Bronchial epithelial cell (primary cell): ENCODE results near the gene TELO2. TPM values are rescaled to one million over a fixed set of nuclear protein-coding genes. Genes with fewer than 3 reads are reported as not detected.

Experiments
- DNase-seq: peaks from one replicate; pipeline ENCODE4 v3.0.0-alpha.2; 2010; ENCODE audit warnings: low read depth
- FAIRE-seq: peaks from 2 replicates; lab custom pipeline; 2011; peaks lifted over from hg19 to GRCh38; lab: Jason Lieb, UNC
- H3K27me3 ChIP-seq: 2 replicates; pipeline ENCODE4 v1.5.1; 2011; ENCODE audit warnings: low read length; ENCODE audit not compliant: control insufficient read depth, insufficient read depth
- H3K36me3 ChIP-seq: 2 replicates; pipeline ENCODE4 v1.5.1; 2011; ENCODE audit warnings: low read length; ENCODE audit not compliant: control insufficient read depth, insufficient read depth
- H3K4me3 ChIP-seq: 2 replicates; pipeline ENCODE4 v1.5.1; 2011; ENCODE audit warnings: mild to moderate bottlenecking, low read depth, low read length, control low read depth
- total RNA-seq: library from RNA; depleted of rRNA; stranded (reverse); fragments of >200 nt; gene quantifications from 2 replicates; pipeline ENCODE4 v1.2.1, GENCODE V29; 2014
- TF ChIP-seq, protein P1 (sequence below): IDR thresholded peaks from 2 replicates; pipeline ENCODE4 v1.5.1; 2011; ENCODE audit warnings: mild to moderate bottlenecking, moderate library complexity, low read length, control low read depth, inconsistent platforms; ENCODE audit not compliant: insufficient read depth, severe bottlenecking

Gene TELO2
- total RNA-seq, 1 donor from 2014 or later = 8.2 TPM

DNA sequence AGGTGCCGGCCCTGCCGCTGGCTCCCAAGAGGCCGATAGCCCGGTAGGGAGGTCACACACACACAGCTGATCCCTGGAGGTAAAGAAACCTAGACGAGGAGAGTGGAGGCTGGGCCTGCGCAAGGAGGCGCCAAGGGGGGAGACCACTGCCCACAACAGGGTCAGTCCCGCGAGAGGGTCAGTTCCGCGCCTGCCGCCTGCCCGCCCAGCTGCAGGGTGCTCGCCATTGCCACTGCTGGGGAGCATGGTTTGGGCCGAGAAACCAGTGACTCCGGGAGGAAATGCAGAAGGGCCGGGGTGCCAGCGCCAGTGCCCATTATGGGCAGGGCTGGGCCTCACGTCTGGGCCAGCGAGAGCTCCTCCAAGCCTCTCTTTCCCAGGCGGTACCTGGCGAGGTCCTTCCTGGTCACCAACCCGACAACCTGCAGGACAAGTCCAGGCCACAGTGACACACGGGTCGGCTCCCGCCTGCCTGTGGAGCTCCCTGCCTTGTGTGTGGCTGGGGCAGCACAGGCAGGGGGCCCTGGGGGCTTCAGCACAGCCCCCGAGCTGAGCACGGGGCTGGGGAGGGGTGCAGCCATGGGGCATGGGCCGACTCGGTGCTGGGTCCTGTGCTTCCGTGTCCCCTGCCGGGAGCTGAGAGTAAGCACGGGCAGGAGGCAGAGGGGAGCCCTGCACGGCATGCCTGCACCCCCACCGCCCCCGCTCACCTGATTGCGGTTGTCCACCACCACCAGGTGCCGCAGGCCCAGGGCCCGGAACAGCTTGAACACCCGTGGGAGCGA is 46.7 kb upstream of the TELO2 start:
- TF ChIP-seq, protein P1, sequence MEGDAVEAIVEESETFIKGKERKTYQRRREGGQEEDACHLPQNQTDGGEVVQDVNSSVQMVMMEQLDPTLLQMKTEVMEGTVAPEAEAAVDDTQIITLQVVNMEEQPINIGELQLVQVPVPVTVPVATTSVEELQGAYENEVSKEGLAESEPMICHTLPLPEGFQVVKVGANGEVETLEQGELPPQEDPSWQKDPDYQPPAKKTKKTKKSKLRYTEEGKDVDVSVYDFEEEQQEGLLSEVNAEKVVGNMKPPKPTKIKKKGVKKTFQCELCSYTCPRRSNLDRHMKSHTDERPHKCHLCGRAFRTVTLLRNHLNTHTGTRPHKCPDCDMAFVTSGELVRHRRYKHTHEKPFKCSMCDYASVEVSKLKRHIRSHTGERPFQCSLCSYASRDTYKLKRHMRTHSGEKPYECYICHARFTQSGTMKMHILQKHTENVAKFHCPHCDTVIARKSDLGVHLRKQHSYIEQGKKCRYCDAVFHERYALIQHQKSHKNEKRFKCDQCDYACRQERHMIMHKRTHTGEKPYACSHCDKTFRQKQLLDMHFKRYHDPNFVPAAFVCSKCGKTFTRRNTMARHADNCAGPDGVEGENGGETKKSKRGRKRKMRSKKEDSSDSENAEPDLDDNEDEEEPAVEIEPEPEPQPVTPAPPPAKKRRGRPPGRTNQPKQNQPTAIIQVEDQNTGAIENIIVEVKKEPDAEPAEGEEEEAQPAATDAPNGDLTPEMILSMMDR = no peak
- peaks cover 9% of the 10 kb centered on the region for H3K36me3 ChIP-seq
- DNase-seq = no peak
- H3K27me3 ChIP-seq = no peaks in the 10 kb centered on the region
- FAIRE-seq = no peak
- no peak overlapping the region for H3K4me3 ChIP-seq

DNA sequence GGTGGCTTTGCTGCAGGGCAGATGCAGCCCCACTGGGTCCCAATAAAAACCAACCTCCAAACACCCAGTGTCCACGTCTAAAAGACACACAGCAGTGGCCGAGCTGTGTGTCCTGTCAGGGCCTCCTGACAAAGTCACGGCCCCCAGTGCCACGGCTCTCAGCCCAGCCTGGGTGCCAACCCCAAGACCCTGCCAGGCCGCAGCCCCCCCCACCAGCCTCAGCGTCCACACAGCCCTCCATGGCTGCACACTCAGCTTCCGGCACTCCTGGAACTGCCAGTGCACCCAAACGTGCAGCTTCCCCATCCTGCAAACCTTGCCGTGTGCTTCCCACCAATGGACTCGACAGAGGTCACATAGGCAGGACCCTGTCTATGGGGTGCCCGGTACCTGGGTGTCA is 45.2 kb upstream of the TELO2 start:
- no peak for FAIRE-seq
- no peak overlapping the region for H3K4me3 ChIP-seq
- no peaks in the 10 kb centered on the region for H3K27me3 ChIP-seq
- DNase-seq = no peak
- TF ChIP-seq, protein P1 = no peak
- H3K36me3 ChIP-seq = peaks cover 10% of the 10 kb centered on the region

DNA sequence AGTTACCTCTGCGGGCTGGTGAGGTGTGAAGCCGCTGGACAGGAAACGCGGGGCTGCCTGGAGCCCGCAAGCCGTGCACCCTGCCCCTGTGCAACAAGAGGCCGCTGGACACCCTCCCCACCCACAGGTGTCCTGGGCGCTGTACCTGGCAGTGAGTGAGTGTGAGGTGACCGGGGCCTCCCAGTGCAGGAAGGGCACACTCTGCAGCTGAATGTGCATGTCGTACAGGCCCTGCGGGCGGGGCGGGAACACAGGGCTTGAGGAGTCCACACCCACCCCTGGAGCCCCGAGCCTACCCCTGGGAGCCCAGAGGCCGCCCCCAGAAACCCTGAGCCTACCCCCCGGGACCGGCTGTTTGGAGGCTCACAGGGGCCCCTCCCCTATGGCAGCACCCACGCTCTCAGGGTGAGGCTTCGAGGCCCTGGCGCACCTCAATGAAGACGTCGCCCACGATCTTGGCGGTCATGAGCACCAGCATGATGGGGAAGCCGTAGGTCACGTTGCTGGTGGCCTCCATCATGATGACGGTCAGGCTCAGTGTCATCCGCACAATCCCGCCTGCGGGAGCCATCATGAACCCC is 44.5 kb upstream of the TELO2 start:
- no peaks in the 10 kb centered on the region for H3K27me3 ChIP-seq
- TF ChIP-seq, protein P1 = no peak
- no peak overlapping the region for H3K4me3 ChIP-seq
- peaks cover 10% of the 10 kb centered on the region for H3K36me3 ChIP-seq
- no peak for FAIRE-seq
- no peak for DNase-seq

DNA sequence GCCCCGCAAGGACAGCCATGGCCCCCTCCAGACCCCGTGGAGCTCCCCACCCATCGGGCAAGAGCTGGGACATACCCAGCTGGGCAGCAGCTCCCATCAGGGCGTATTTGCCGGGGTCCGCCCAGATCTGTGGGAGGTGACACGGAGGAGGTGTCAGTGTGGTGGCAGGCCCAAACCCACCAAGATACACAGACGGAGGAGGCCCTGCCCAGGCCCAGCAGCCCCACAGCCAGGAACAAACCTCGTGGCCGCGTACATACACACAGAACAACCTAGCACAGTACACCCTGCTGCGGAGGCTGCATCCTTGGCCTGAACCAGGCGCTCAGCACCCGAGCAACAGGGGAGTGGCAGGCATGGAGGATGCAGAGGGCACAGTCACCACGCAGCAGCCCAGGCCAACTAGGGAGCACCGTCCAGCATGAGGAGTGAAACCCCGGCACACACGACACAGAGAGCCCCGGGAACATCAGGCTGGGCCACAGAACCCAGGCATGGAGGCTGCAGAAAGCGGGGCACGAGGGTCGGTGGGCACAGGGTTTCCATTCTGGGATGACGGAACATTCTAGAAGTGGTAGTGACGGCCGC is 43.9 kb upstream of the TELO2 start:
- no peak for FAIRE-seq
- Histone ChIP-seq H3K36me3 (peaks cover 10% of the 10 kb centered on the region), H3K4me3 (no peak overlapping the region), H3K27me3 (no peaks in the 10 kb centered on the region)
- no peak for DNase-seq
- TF ChIP-seq, protein P1 = no peak

DNA sequence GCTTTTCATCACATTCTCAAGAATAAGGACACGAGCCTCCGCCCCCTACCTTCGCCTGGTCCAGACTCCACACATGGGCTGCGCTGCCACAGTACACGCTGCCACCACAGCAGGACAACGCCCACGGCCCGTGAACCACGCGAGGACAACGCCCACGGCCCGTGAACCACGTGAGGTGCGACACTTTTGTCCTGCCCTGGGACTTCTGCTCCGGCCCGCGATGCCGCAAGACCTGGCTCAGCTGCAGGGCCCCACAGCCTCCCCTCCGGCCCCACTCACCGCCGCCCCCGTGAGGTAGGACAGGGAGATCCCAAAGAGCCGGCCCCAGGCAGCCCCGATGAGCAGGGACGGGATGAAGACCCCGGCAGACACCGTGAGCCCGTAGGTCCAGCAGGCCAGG is 42.9 kb upstream of the TELO2 start:
- Histone ChIP-seq H3K36me3 (peaks cover 10% of the 10 kb centered on the region), H3K4me3 (no peak overlapping the region), H3K27me3 (no peaks in the 10 kb centered on the region)
- no peak for FAIRE-seq
- TF ChIP-seq, protein P1 = no peak
- DNase-seq = no peak
